Left lung (tissue), 10 donors: ENCODE data around the gene CSTPP1. TPM values are rescaled to one million over a fixed set of nuclear protein-coding genes. Genes with fewer than 3 reads are reported as not detected.
A peak's percentile ranks its signal among the peaks of the same experiment; 100 is the strongest.

Experiments
- ATAC-seq: fragments of 200-7000 bp; cut with Tn5 transposase; one replicate; pipeline ENCODE4 v1.9.1; 2020; ENCODE audit warnings: moderate library complexity
- DNase-seq, 4 donors: peaks; one replicate each; pipeline ENCODE4 v3.0.0-alpha.2; 2013 to 2020
- H3K27ac ChIP-seq, 2 donors: fragments of 200-600 bp; sonication (generic) in 1 of 2; one replicate each; pipeline versions ENCODE4 v1.5.0 to v1.8.0; 2020 to 2021
- H3K27me3 ChIP-seq, 2 donors: fragments of 200-600 bp; sonication (generic) in 1 of 2; one replicate each; pipeline versions ENCODE4 v1.5.0 to v1.8.0; 2020 to 2021
- H3K36me3 ChIP-seq, 2 donors: fragments of 200-600 bp; sonication (generic) in 1 of 2; one replicate each; pipeline versions ENCODE4 v1.5.0 to v1.8.0; 2020 to 2021
- H3K4me1 ChIP-seq, 2 donors: fragments of 200-600 bp; one replicate each; pipeline ENCODE4 v1.8.0; 2021
- H3K4me3 ChIP-seq, 2 donors: fragments of 200-600 bp; sonication (generic) in 1 of 2; one replicate each; pipeline versions ENCODE4 v1.5.0 to v1.8.0; 2020 to 2021; ENCODE audit warnings: mild to moderate bottlenecking in 1 of 2
- H3K9me3 ChIP-seq, 2 donors: fragments of 200-600 bp; sonication (generic) in 1 of 2; one replicate each; pipeline versions ENCODE4 v1.5.0 to v1.8.0; 2020 to 2021
- CTCF ChIP-seq, 2 donors: fragments of 200-600 bp; sonication (generic) in 1 of 2; IDR thresholded peaks; one replicate each; pipeline versions ENCODE4 v1.5.0 to v1.8.0; 2021; ENCODE audit warnings: antibody characterized with exemption in 2 of 2
- intact Hi-C, 2 donors: fragments of 100-400 bp; cut with DNase I; formaldehyde crosslinking; loops; one replicate each; pipeline versions ENCODE4 v1.11.2 to v1.14.2; 2022
- polyA plus RNA-seq, 6 donors: library from polyadenylated mRNA; unstranded; fragments of 120-200 nt; gene quantifications; one replicate each; pipeline ENCODE4 v1.2.1, GENCODE V29; 2013; ENCODE audit not compliant: insufficient read length in 6 of 6
- total RNA-seq, 2 donors: library from RNA; stranded (reverse); fragmentation: NEBNext Ultra II Directional; extraction: Animal tissue kit (Norgen Biotek cat#: 25700); gene quantifications; one replicate each; pipeline ENCODE4 v1.2.1, GENCODE V29; 2021
- donor health status: DM: no; HTN: yes; CAD: no.
- donor health status: DM: no; HTN: no; CAD: no.

The CSTPP1 gene
- total and polyA plus RNA-seq, 8 donors = 28.7 to 56.0 (median 51.4) TPM

- Histone ChIP-seq H3K36me3 (no peaks in the 10 kb centered on the region), H3K27me3 (no peaks in the 10 kb centered on the region), H3K4me1 (peaks cover 0 to 10% of the 10 kb centered on the region in 2 donors), H3K27ac (no peak overlapping the region), H3K9me3 (no peaks in the 10 kb centered on the region), H3K4me3 (no peak overlapping the region)
- ATAC-seq (peak; percentile 72), DNase-seq (no peak)
- TF ChIP-seq CTCF (IDR thresholded peaks at IDR 0.05) = no peak
- intact Hi-C loops = no loop called here
Observed at GRCh38 chr11:46979358-46979757, 42.8 kb downstream of the CSTPP1 start.

- Histone ChIP-seq H3K4me3 (peak overlapping the region in 1 of 2 donors; percentile 11), H3K27me3 (no peaks in the 10 kb centered on the region), H3K27ac (no peak overlapping the region), H3K9me3 (no peaks in the 10 kb centered on the region), H3K4me1 (peaks cover 0 to 10% of the 10 kb centered on the region in 2 donors), H3K36me3 (no peaks in the 10 kb centered on the region)
- no peak for TF ChIP-seq CTCF (IDR thresholded peaks at IDR 0.05)
- DNase-seq = no peak
- intact Hi-C loops = no loop called here
- ATAC-seq = no peak
Observed at GRCh38 chr11:46981436-46981835, 44.9 kb downstream of the CSTPP1 start.

- Histone ChIP-seq H3K27ac (no peak overlapping the region), H3K9me3 (no peaks in the 10 kb centered on the region), H3K4me3 (no peak overlapping the region), H3K27me3 (no peaks in the 10 kb centered on the region), H3K4me1 (peaks cover 0 to 10% of the 10 kb centered on the region in 2 donors), H3K36me3 (peaks cover 0 to 5% of the 10 kb centered on the region in 2 donors)
- intact Hi-C loops = no loop called here
- DNase-seq (no peak), ATAC-seq (no peak)
- TF ChIP-seq CTCF (IDR thresholded peaks at IDR 0.05) = no peak
Observed at GRCh38 chr11:46982797-46983452, 46.4 kb downstream of the CSTPP1 start.

GRCh38 chr11:46983598-46983997, 47.0 kb downstream of the CSTPP1 start:
- H3K4me3 ChIP-seq = no peak overlapping the region
- H3K27ac ChIP-seq = no peak overlapping the region
- H3K27me3 ChIP-seq = no peaks in the 10 kb centered on the region
- TF ChIP-seq CTCF (IDR thresholded peaks at IDR 0.05) = no peak
- peaks cover 0 to 5% of the 10 kb centered on the region in 2 donors for H3K36me3 ChIP-seq
- no peaks in the 10 kb centered on the region for H3K9me3 ChIP-seq
- intact Hi-C loops = no loop called here
- peaks cover 0 to 7% of the 10 kb centered on the region in 2 donors for H3K4me1 ChIP-seq
- DNase-seq (no peak), ATAC-seq (no peak)

GRCh38 chr11:46984548-46984947, 48.0 kb downstream of the CSTPP1 start:
- H3K9me3 ChIP-seq = no peaks in the 10 kb centered on the region
- H3K27me3 ChIP-seq = no peaks in the 10 kb centered on the region
- H3K4me3 ChIP-seq = no peak overlapping the region
- intact Hi-C loops = no loop called here
- DNase-seq (no peak), ATAC-seq (no peak)
- no peak for TF ChIP-seq CTCF (IDR thresholded peaks at IDR 0.05)
- H3K4me1 ChIP-seq = peaks cover 0 to 7% of the 10 kb centered on the region in 2 donors
- H3K36me3 ChIP-seq = peaks cover 0 to 9% of the 10 kb centered on the region in 2 donors
- H3K27ac ChIP-seq = no peak overlapping the region
